ENCODE results near the gene TESK1. TPM values are rescaled to one million over a fixed set of nuclear protein-coding genes. Genes with fewer than 3 reads are reported as not detected.
A peak's percentile ranks its signal among the peaks of the same experiment; 100 is the strongest.

TESK1 gene
- total RNA-seq, 1 experiment from 2014 or later: 31.9 TPM

DNA sequence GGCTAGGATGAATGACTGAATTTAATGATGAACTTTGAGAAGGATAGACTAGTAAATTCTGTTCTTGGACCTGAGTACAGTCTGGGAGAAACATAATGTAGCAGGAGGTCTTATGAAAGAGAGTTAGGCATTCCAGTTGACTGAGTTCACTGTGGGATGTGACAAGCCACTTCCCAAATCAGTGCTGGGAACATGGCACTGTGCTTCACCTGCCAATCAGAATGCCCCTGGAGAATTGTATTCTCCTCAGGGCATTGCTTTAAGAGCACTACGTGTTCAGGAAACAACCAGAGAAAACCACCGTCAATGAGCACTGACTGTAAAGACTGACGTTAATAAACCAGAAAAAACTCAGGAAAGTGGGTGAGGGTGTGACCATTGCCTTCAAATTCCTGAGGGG, 54.3 kb downstream of the TESK1 start:
- H3K27ac ChIP-seq (ENCODE audit: low read depth, low read length, poor library complexity, severe bottlenecking): peak overlapping the region; percentile 97
- ChIA-PET CTCF (no interaction called here), POLR2A (ENCODE audit: low non-redundant PET) (no interaction called here)
- TF ChIP-seq EZH2 (IDR thresholded peaks at IDR 0.05; ENCODE audit: borderline replicate concordance, low read depth, low read length, poor library complexity, severe bottlenecking): no peak
- TF ChIP-seq, protein P1, sequence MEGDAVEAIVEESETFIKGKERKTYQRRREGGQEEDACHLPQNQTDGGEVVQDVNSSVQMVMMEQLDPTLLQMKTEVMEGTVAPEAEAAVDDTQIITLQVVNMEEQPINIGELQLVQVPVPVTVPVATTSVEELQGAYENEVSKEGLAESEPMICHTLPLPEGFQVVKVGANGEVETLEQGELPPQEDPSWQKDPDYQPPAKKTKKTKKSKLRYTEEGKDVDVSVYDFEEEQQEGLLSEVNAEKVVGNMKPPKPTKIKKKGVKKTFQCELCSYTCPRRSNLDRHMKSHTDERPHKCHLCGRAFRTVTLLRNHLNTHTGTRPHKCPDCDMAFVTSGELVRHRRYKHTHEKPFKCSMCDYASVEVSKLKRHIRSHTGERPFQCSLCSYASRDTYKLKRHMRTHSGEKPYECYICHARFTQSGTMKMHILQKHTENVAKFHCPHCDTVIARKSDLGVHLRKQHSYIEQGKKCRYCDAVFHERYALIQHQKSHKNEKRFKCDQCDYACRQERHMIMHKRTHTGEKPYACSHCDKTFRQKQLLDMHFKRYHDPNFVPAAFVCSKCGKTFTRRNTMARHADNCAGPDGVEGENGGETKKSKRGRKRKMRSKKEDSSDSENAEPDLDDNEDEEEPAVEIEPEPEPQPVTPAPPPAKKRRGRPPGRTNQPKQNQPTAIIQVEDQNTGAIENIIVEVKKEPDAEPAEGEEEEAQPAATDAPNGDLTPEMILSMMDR (conservative IDR thresholded peaks at IDR 0.05; ENCODE audit: low read depth, low read length): no peak
- H3K27me3 ChIP-seq (replicated peaks; ENCODE audit: insufficient read depth, low read depth, low read length, poor library complexity): no peaks in the 10 kb centered on the region
- peaks cover 21% of the 10 kb centered on the region for H3K4me1 ChIP-seq (ENCODE audit: insufficient read depth, low read length, poor library complexity, severe bottlenecking)
- no peaks in the 10 kb centered on the region for H3K9me3 ChIP-seq (ENCODE audit: low read depth, low read length, poor library complexity, severe bottlenecking)
- BruUV-seq (replicated peaks): no TSS peak
- intact Hi-C loops (cut with micrococcal nuclease; ENCODE audit: unreplicated experiment): loop anchor here (5.0 kb wide), 3 partner anchors 73 to 542 kb away; partner anchors contain the start of genes ATOSB, CREB3, SPAG8 and TLN1
- DNase-seq (ENCODE audit: low spot score): peak; percentile 62
- peaks cover 32% of the 10 kb centered on the region for H3K36me3 ChIP-seq (ENCODE audit: insufficient read depth, low read length, poor library complexity, severe bottlenecking)
- peak overlapping the region; percentile 74 for H3K4me3 ChIP-seq (ENCODE audit: low read depth, low read length, poor library complexity, severe bottlenecking)

Small RNA genes lying within 50 kb of the gene (microRNA-seq; reads per million reads assigned to microRNA genes)
- gene MIR4667: 0.81 reads per million

Other genes with a start within 250 kb of the TESK1 start
- gene RUSC2, start 115.2 kb upstream of the TESK1 start, total RNA-seq (2021): 19.4 and 22.2 TPM in 2 replicates
- gene CD72, start 13.2 kb downstream of the TESK1 start, total RNA-seq (2021): not detected in 2 replicates
- not detected in 2 replicates for gene SIT1, start 45.7 kb downstream of the TESK1 start, total RNA-seq (2021)
- 13,531 and 14,573 TPM in 2 replicates for gene RMRP, start 52.8 kb downstream of the TESK1 start, total RNA-seq (2021)
- gene CCDC107, start 53.0 kb downstream of the TESK1 start, total RNA-seq (2021): 12.9 and 16.4 TPM in 2 replicates
- gene ARHGEF39, start 59.9 kb downstream of the TESK1 start, total RNA-seq (2021): 25.0 and 27.7 TPM in 2 replicates
- gene CA9, start 68.7 kb downstream of the TESK1 start, total RNA-seq (2021): 0.32 and 1.4 TPM in 2 replicates
- 39.2 and 44.3 TPM in 2 replicates for gene TPM2, start 84.7 kb downstream of the TESK1 start, total RNA-seq (2021)
- gene TLN1, start 126.9 kb downstream of the TESK1 start, total RNA-seq (2021): 173 and 178 TPM in 2 replicates
- 27.6 and 29.1 TPM in 2 replicates for gene CREB3, start 127.4 kb downstream of the TESK1 start, total RNA-seq (2021)
- gene GBA2, start 144.0 kb downstream of the TESK1 start, total RNA-seq (2021): 67.6 and 70.5 TPM in 2 replicates
- gene RGP1, start 144.0 kb downstream of the TESK1 start, total RNA-seq (2021): 21.9 and 26.3 TPM in 2 replicates
- gene MSMP, start 149.0 kb downstream of the TESK1 start, total RNA-seq (2021): not detected in 2 replicates
- gene NPR2, start 186.3 kb downstream of the TESK1 start, total RNA-seq (2021): 4.7 and 9.1 TPM in 2 replicates
- gene SPAG8, start 207.0 kb downstream of the TESK1 start, total RNA-seq (2021): 1.1 and 1.4 TPM in 2 replicates
- 51.5 and 68.9 TPM in 2 replicates for gene HINT2, start 209.8 kb downstream of the TESK1 start, total RNA-seq (2021)
- gene FAM221B, start 223.5 kb downstream of the TESK1 start, total RNA-seq (2021): not detected in 2 replicates
- 6.9 and 10.9 TPM in 2 replicates for gene TMEM8B, start 224.0 kb downstream of the TESK1 start, total RNA-seq (2021)